Measurements from ENCODE around the gene PKDREJ. TPM values are rescaled to one million over a fixed set of nuclear protein-coding genes. Genes with fewer than 3 reads are reported as not detected.

PKDREJ gene
- polyA plus RNA-seq, 1 donor (not counting 4 experiments of a cell fraction or from before 2014, with no cell fraction given), result 0.01 TPM

GRCh38 chr22:46272762-46273431 lies 9.8 kb upstream of the PKDREJ start:
- no peak overlapping the region for H3K9ac ChIP-seq (ENCODE audit: control insufficient read depth, extremely low read depth, insufficient read depth, low read length)
- dilution Hi-C loops (cut with MboI; ENCODE audit: extremely low pct_ligation_motif_present, low sequenced_read_pairs), result no loop called here
- no peak for DNase-seq (ENCODE audit: low read depth, low spot score)
- TF ChIP-seq EZH2 (IDR thresholded peaks at IDR 0.05; ENCODE audit: low read length), result no peak
- no peaks in the 10 kb centered on the region for H3K9me1 ChIP-seq (ENCODE audit: control insufficient read depth, extremely low read depth, insufficient read depth, low read length)
- no peaks in the 10 kb centered on the region for H3K9me3 ChIP-seq (ENCODE audit: control insufficient read depth, low read depth, low read length)
- H3K27me3 ChIP-seq (ENCODE audit: control insufficient read depth, extremely low read depth, insufficient read depth, low read length), result no peaks in the 10 kb centered on the region
- no peak overlapping the region for H2AFZ ChIP-seq (ENCODE audit: control insufficient read depth, low read length)
- H4K20me1 ChIP-seq (ENCODE audit: control insufficient read depth, extremely low read depth, insufficient read depth, low read length), result no peaks in the 10 kb centered on the region
- no peak overlapping the region for H3K4me2 ChIP-seq (ENCODE audit: control insufficient read depth, extremely low read depth, insufficient read depth, low read depth, low read length)
- H3K27ac ChIP-seq (ENCODE audit: control insufficient read depth, insufficient read depth, low read length), result no peak overlapping the region
- no peak overlapping the region for H3K4me3 ChIP-seq (ENCODE audit: control insufficient read depth in 2 of 3, extremely low read depth in 1 of 3, insufficient read depth in 2 of 3, low read depth in 1 of 3, low read length in 3 of 3)
- FAIRE-seq, result no peak
- H3K79me2 ChIP-seq (ENCODE audit: control insufficient read depth, insufficient read depth, low read length), result no peaks in the 10 kb centered on the region
- H3K4me1 ChIP-seq (ENCODE audit: control insufficient read depth, extremely low read depth, insufficient read depth, low read length), result peaks cover 3% of the 10 kb centered on the region
- H3K36me3 ChIP-seq (ENCODE audit: control insufficient read depth in 2 of 2, extremely low read depth in 1 of 2, insufficient read depth in 2 of 2, low read length in 2 of 2), result peaks cover 13 to 24% of the 10 kb centered on the region in 2 experiments

GRCh38 chr22:46272196-46272595 lies 9.1 kb upstream of the PKDREJ start:
- Histone ChIP-seq H3K9me3 (ENCODE audit: control insufficient read depth, low read depth, low read length) (no peaks in the 10 kb centered on the region), H2AFZ (ENCODE audit: control insufficient read depth, low read length) (no peak overlapping the region), H3K27ac (ENCODE audit: control insufficient read depth, insufficient read depth, low read length) (no peak overlapping the region), H3K4me2 (ENCODE audit: control insufficient read depth, extremely low read depth, insufficient read depth, low read depth, low read length) (no peak overlapping the region), H3K79me2 (ENCODE audit: control insufficient read depth, insufficient read depth, low read length) (no peaks in the 10 kb centered on the region), H3K4me3 (ENCODE audit: control insufficient read depth in 2 of 3, extremely low read depth in 1 of 3, insufficient read depth in 2 of 3, low read depth in 1 of 3, low read length in 3 of 3) (no peak overlapping the region), H3K9ac (ENCODE audit: control insufficient read depth, extremely low read depth, insufficient read depth, low read length) (no peak overlapping the region), H3K4me1 (ENCODE audit: control insufficient read depth, extremely low read depth, insufficient read depth, low read length) (peaks cover 3% of the 10 kb centered on the region), H3K9me1 (ENCODE audit: control insufficient read depth, extremely low read depth, insufficient read depth, low read length) (no peaks in the 10 kb centered on the region), H4K20me1 (ENCODE audit: control insufficient read depth, extremely low read depth, insufficient read depth, low read length) (no peaks in the 10 kb centered on the region), H3K27me3 (ENCODE audit: control insufficient read depth, extremely low read depth, insufficient read depth, low read length) (no peaks in the 10 kb centered on the region), H3K36me3 (ENCODE audit: control insufficient read depth in 2 of 2, extremely low read depth in 1 of 2, insufficient read depth in 2 of 2, low read length in 2 of 2) (peaks cover 11 to 24% of the 10 kb centered on the region in 2 experiments)
- dilution Hi-C loops (cut with MboI; ENCODE audit: extremely low pct_ligation_motif_present, low sequenced_read_pairs), result no loop called here
- FAIRE-seq (no peak), DNase-seq (ENCODE audit: low read depth, low spot score) (no peak)
- TF ChIP-seq, protein P1, sequence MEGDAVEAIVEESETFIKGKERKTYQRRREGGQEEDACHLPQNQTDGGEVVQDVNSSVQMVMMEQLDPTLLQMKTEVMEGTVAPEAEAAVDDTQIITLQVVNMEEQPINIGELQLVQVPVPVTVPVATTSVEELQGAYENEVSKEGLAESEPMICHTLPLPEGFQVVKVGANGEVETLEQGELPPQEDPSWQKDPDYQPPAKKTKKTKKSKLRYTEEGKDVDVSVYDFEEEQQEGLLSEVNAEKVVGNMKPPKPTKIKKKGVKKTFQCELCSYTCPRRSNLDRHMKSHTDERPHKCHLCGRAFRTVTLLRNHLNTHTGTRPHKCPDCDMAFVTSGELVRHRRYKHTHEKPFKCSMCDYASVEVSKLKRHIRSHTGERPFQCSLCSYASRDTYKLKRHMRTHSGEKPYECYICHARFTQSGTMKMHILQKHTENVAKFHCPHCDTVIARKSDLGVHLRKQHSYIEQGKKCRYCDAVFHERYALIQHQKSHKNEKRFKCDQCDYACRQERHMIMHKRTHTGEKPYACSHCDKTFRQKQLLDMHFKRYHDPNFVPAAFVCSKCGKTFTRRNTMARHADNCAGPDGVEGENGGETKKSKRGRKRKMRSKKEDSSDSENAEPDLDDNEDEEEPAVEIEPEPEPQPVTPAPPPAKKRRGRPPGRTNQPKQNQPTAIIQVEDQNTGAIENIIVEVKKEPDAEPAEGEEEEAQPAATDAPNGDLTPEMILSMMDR (optimal IDR thresholded peaks at IDR 0.05 in 1 of 3, IDR thresholded peaks at IDR 0.05 in 1 of 3, conservative IDR thresholded peaks at IDR 0.05 in 1 of 3; ENCODE audit: extremely low read depth in 1 of 3, insufficient read depth in 2 of 3, low read length in 3 of 3), result no peak
- no peak for TF ChIP-seq EZH2 (IDR thresholded peaks at IDR 0.05; ENCODE audit: low read length)

GRCh38 chr22:46269564-46269963 lies 6.4 kb upstream of the PKDREJ start:
- FAIRE-seq (no peak), DNase-seq (ENCODE audit: low read depth, low spot score) (no peak)
- peaks cover 3% of the 10 kb centered on the region for H3K4me1 ChIP-seq (ENCODE audit: control insufficient read depth, extremely low read depth, insufficient read depth, low read length)
- no peak overlapping the region for H3K4me2 ChIP-seq (ENCODE audit: control insufficient read depth, extremely low read depth, insufficient read depth, low read depth, low read length)
- no peak overlapping the region for H3K4me3 ChIP-seq (ENCODE audit: control insufficient read depth in 2 of 3, extremely low read depth in 1 of 3, insufficient read depth in 2 of 3, low read depth in 1 of 3, low read length in 3 of 3)
- no peaks in the 10 kb centered on the region for H3K9me3 ChIP-seq (ENCODE audit: control insufficient read depth, low read depth, low read length)
- no peaks in the 10 kb centered on the region for H4K20me1 ChIP-seq (ENCODE audit: control insufficient read depth, extremely low read depth, insufficient read depth, low read length)
- H3K27me3 ChIP-seq (ENCODE audit: control insufficient read depth, extremely low read depth, insufficient read depth, low read length), result no peaks in the 10 kb centered on the region
- TF ChIP-seq, protein P1 (optimal IDR thresholded peaks at IDR 0.05 in 1 of 3, IDR thresholded peaks at IDR 0.05 in 1 of 3, conservative IDR thresholded peaks at IDR 0.05 in 1 of 3; ENCODE audit: extremely low read depth in 1 of 3, insufficient read depth in 2 of 3, low read length in 3 of 3), result no peak
- TF ChIP-seq EZH2 (IDR thresholded peaks at IDR 0.05; ENCODE audit: low read length), result no peak
- no peak overlapping the region for H3K9ac ChIP-seq (ENCODE audit: control insufficient read depth, extremely low read depth, insufficient read depth, low read length)
- dilution Hi-C loops (cut with MboI; ENCODE audit: extremely low pct_ligation_motif_present, low sequenced_read_pairs), result no loop called here
- H3K36me3 ChIP-seq (ENCODE audit: control insufficient read depth in 2 of 2, extremely low read depth in 1 of 2, insufficient read depth in 2 of 2, low read length in 2 of 2), result peaks cover 7 to 14% of the 10 kb centered on the region in 2 experiments
- H2AFZ ChIP-seq (ENCODE audit: control insufficient read depth, low read length), result no peak overlapping the region
- H3K79me2 ChIP-seq (ENCODE audit: control insufficient read depth, insufficient read depth, low read length), result no peaks in the 10 kb centered on the region
- no peak overlapping the region for H3K27ac ChIP-seq (ENCODE audit: control insufficient read depth, insufficient read depth, low read length)
- H3K9me1 ChIP-seq (ENCODE audit: control insufficient read depth, extremely low read depth, insufficient read depth, low read length), result no peaks in the 10 kb centered on the region

Data from keratinocyte (primary cell).